Measurements from ENCODE around the gene TYW1.
"Not testable (repeated sequence)": the region's sequence is repeated elsewhere in the genome, so short reads cannot be mapped to it uniquely, and the experiment has no call there.

The TYW1 gene

GRCh38 chr7:67163285-67163684 lies 166.7 kb downstream of the TYW1 start:
- not testable (repeated sequence) for H3K4me3 ChIP-seq (ENCODE audit: low read length); H3K4me1 ChIP-seq (ENCODE audit: control insufficient read depth, insufficient read depth, low read length); H3K27me3 ChIP-seq (ENCODE audit: control insufficient read depth, insufficient read depth, low read length); H3K9ac ChIP-seq (ENCODE audit: low read length); H3K36me3 ChIP-seq (ENCODE audit: control insufficient read depth, insufficient read depth, low read length); H3K27ac ChIP-seq (ENCODE audit: low read depth, low read length)

- H3K4me3 ChIP-seq (ENCODE audit: low read length); H3K27me3 ChIP-seq (ENCODE audit: control insufficient read depth, insufficient read depth, low read length); H3K9ac ChIP-seq (ENCODE audit: low read length); H3K36me3 ChIP-seq (ENCODE audit: control insufficient read depth, insufficient read depth, low read length); H3K27ac ChIP-seq (ENCODE audit: low read depth, low read length); H3K4me1 ChIP-seq (ENCODE audit: control insufficient read depth, insufficient read depth, low read length): not testable (repeated sequence)
Observed at GRCh38 chr7:67171151-67171550, 174.5 kb downstream of the TYW1 start.

GRCh38 chr7:67176730-67177129 lies 180.1 kb downstream of the TYW1 start:
- not testable (repeated sequence) for H3K4me1 ChIP-seq (ENCODE audit: control insufficient read depth, insufficient read depth, low read length); H3K27me3 ChIP-seq (ENCODE audit: control insufficient read depth, insufficient read depth, low read length); H3K9ac ChIP-seq (ENCODE audit: low read length); H3K36me3 ChIP-seq (ENCODE audit: control insufficient read depth, insufficient read depth, low read length); H3K4me3 ChIP-seq (ENCODE audit: low read length); H3K27ac ChIP-seq (ENCODE audit: low read depth, low read length)

GRCh38 chr7:67178915-67179688 lies 182.5 kb downstream of the TYW1 start:
- H3K4me1 ChIP-seq (ENCODE audit: control insufficient read depth, insufficient read depth, low read length); H3K27ac ChIP-seq (ENCODE audit: low read depth, low read length); H3K27me3 ChIP-seq (ENCODE audit: control insufficient read depth, insufficient read depth, low read length); H3K4me3 ChIP-seq (ENCODE audit: low read length); H3K9ac ChIP-seq (ENCODE audit: low read length); H3K36me3 ChIP-seq (ENCODE audit: control insufficient read depth, insufficient read depth, low read length): not testable (repeated sequence)

GRCh38 chr7:67182956-67183750 lies 186.5 kb downstream of the TYW1 start:
- H3K27me3 ChIP-seq (ENCODE audit: control insufficient read depth, insufficient read depth, low read length); H3K36me3 ChIP-seq (ENCODE audit: control insufficient read depth, insufficient read depth, low read length); H3K4me3 ChIP-seq (ENCODE audit: low read length); H3K27ac ChIP-seq (ENCODE audit: low read depth, low read length); H3K9ac ChIP-seq (ENCODE audit: low read length); H3K4me1 ChIP-seq (ENCODE audit: control insufficient read depth, insufficient read depth, low read length): not testable (repeated sequence)

- not testable (repeated sequence) for H3K27me3 ChIP-seq (ENCODE audit: control insufficient read depth, insufficient read depth, low read length); H3K36me3 ChIP-seq (ENCODE audit: control insufficient read depth, insufficient read depth, low read length); H3K9ac ChIP-seq (ENCODE audit: low read length); H3K4me3 ChIP-seq (ENCODE audit: low read length); H3K27ac ChIP-seq (ENCODE audit: low read depth, low read length); H3K4me1 ChIP-seq (ENCODE audit: control insufficient read depth, insufficient read depth, low read length)
Observed at GRCh38 chr7:67184912-67185659, 188.5 kb downstream of the TYW1 start.

- not testable (repeated sequence) for H3K36me3 ChIP-seq (ENCODE audit: control insufficient read depth, insufficient read depth, low read length); H3K27ac ChIP-seq (ENCODE audit: low read depth, low read length); H3K27me3 ChIP-seq (ENCODE audit: control insufficient read depth, insufficient read depth, low read length); H3K4me1 ChIP-seq (ENCODE audit: control insufficient read depth, insufficient read depth, low read length); H3K4me3 ChIP-seq (ENCODE audit: low read length); H3K9ac ChIP-seq (ENCODE audit: low read length)
Observed at GRCh38 chr7:67185660-67186129, 189.1 kb downstream of the TYW1 start.

GRCh38 chr7:67189160-67189559 lies 192.5 kb downstream of the TYW1 start:
- H3K4me3 ChIP-seq (ENCODE audit: low read length); H3K4me1 ChIP-seq (ENCODE audit: control insufficient read depth, insufficient read depth, low read length): not testable (repeated sequence)

GRCh38 chr7:67189801-67190465 lies 193.3 kb downstream of the TYW1 start:
- H3K4me1 ChIP-seq (ENCODE audit: control insufficient read depth, insufficient read depth, low read length); H3K36me3 ChIP-seq (ENCODE audit: control insufficient read depth, insufficient read depth, low read length); H3K9ac ChIP-seq (ENCODE audit: low read length); H3K4me3 ChIP-seq (ENCODE audit: low read length); H3K27ac ChIP-seq (ENCODE audit: low read depth, low read length); H3K27me3 ChIP-seq (ENCODE audit: control insufficient read depth, insufficient read depth, low read length): not testable (repeated sequence)

More at GRCh38 chr7:67189160-67189559, 192.5 kb downstream of the TYW1 start:
- not testable (repeated sequence) for H3K9ac ChIP-seq (ENCODE audit: low read length); H3K36me3 ChIP-seq (ENCODE audit: control insufficient read depth, insufficient read depth, low read length); H3K27me3 ChIP-seq (ENCODE audit: control insufficient read depth, insufficient read depth, low read length); H3K27ac ChIP-seq (ENCODE audit: low read depth, low read length)

GRCh38 chr7:67191002-67191720 lies 194.5 kb downstream of the TYW1 start:
- H3K36me3 ChIP-seq (ENCODE audit: control insufficient read depth, insufficient read depth, low read length); H3K4me3 ChIP-seq (ENCODE audit: low read length); H3K4me1 ChIP-seq (ENCODE audit: control insufficient read depth, insufficient read depth, low read length); H3K27me3 ChIP-seq (ENCODE audit: control insufficient read depth, insufficient read depth, low read length); H3K27ac ChIP-seq (ENCODE audit: low read depth, low read length); H3K9ac ChIP-seq (ENCODE audit: low read length): not testable (repeated sequence)

GRCh38 chr7:67192123-67192702 lies 195.6 kb downstream of the TYW1 start:
- H3K9ac ChIP-seq (ENCODE audit: low read length); H3K36me3 ChIP-seq (ENCODE audit: control insufficient read depth, insufficient read depth, low read length); H3K4me1 ChIP-seq (ENCODE audit: control insufficient read depth, insufficient read depth, low read length); H3K27ac ChIP-seq (ENCODE audit: low read depth, low read length); H3K4me3 ChIP-seq (ENCODE audit: low read length); H3K27me3 ChIP-seq (ENCODE audit: control insufficient read depth, insufficient read depth, low read length): not testable (repeated sequence)

All from rectal smooth muscle tissue (tissue), 1 donor.